Esophagus muscularis mucosa (tissue), 4 donors: Measurements from ENCODE around the gene SLC24A3.
A peak's percentile ranks its signal among the peaks of the same experiment; 100 is the strongest.

Experiments
- CTCF ChIP-seq, 3 experiments: fragments of 200-600 bp in 2 of 3; fragments of 450-650 bp in 1 of 3; sonication (generic) in 2 of 3; IDR thresholded peaks; one replicate each; pipeline ENCODE4 v1.5.1; 2017 to 2019; ENCODE audit warnings: antibody characterized with exemption in 3 of 3, mild to moderate bottlenecking in 2 of 3, moderate library complexity in 1 of 3
- EP300 ChIP-seq: sonication (generic); formaldehyde crosslinking; IDR thresholded peaks from one replicate; pipeline ENCODE4 v1.6.1; 2017; ENCODE audit warnings: antibody characterized with exemption
- POLR2A ChIP-seq: fragments of 450-650 bp; IDR thresholded peaks from one replicate; pipeline ENCODE4 v1.6.1; 2017; ENCODE audit warnings: antibody characterized with exemption, moderate library complexity, mild to moderate bottlenecking, low read depth
- POLR2AphosphoS5 ChIP-seq, 2 donors: sonication (generic); formaldehyde crosslinking; IDR thresholded peaks; one replicate each; pipeline ENCODE4 v1.6.1; 2017; ENCODE audit warnings: antibody characterized with exemption in 2 of 2

GRCh38 chr20:19232997-19233794 lies 20.8 kb downstream of the SLC24A3 start:
- no peak for TF ChIP-seq CTCF (IDR thresholded peaks at IDR 0.05)
- peak in 1 of 2 donors; percentile 45 for TF ChIP-seq POLR2AphosphoS5 (IDR thresholded peaks at IDR 0.05)
- TF ChIP-seq POLR2A: no peak
- TF ChIP-seq EP300: no peak
